RWPE1 (cell line): ENCODE results near the gene DUOX2.

Experiments
- CTCF ChIA-PET: fragments of 350-600 bp; sonication (Branson Sonifier 250); formaldehyde crosslinking; extraction: SDS; loops from one replicate; lab custom pipeline; 2021; lab: Yijun Ruan, JAX
- POLR2A ChIA-PET: fragments of 400-600 bp; formaldehyde crosslinking; extraction: SDS; loops from one replicate; lab custom pipeline; 2020; ENCODE audit warnings: antibody characterized with exemption; ENCODE audit not compliant: low non-redundant PET; lab: Yijun Ruan, JAX
- DNase-seq: peaks from one replicate; pipeline ENCODE4 v3.0.0; 2012; ENCODE audit warnings: low spot score
- H3K27ac ChIP-seq: fragments of 450-650 bp; 2 replicates; pipeline ENCODE4 v1.5.1; 2017
- TF ChIP-seq, protein P1 (sequence below): fragments of 450-650 bp; conservative IDR thresholded peaks from 2 replicates; pipeline ENCODE4 v1.5.1; 2017; ENCODE audit warnings: low read depth, mild to moderate bottlenecking

The DUOX2 gene

DNA sequence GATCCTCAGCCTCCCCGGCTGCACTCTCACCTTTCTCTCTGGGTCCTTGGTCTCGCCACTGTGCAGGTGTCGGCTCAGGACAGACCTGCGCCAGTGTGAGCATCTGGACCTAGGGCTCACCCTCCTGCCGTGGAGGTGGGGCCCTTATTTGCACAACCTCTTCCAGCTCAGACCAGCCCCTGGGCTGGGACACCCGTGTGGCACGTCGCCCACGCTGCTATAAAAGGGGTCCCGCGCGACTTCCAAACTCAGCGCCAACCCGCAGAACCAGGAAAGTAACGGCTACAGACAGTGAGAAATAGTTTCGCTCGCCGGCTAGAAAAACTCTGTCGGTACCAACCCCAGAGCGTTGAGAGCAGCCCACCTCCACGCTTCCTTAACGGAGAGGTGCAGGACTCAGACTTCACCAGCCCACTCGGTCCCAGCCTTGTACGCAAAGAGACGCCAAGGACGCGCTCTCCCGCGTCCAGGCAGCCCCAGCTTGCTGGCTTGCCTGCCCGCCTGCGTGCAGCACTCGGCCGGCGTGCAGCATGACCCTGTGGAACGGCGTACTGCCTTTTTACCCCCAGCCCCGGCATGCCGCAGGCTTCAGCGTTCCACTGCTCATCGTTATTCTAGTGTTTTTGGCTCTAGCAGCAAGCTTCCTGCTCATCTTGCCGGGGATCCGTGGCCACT, at the start of gene DUOX2, which contains the start of gene DUOXA2:
Gene DUOX2, minus strand, starts transcription at position 97 of the 675 bp plus-strand sequence. CDS start 761 bp downstream, outside the sequence.
Gene DUOXA2, plus strand, starts transcription at position 251 of the 675 bp plus-strand sequence. Its CDS starts 280 bp downstream, at position 531.
- CTCF ChIA-PET: interaction anchor here (0.5 to 0.6 kb wide), 3 partner anchors 24 to 401 kb away, joined by 3 to 8 read pairs (median 3); no protein-coding TSS in a partner anchor
- POLR2A ChIA-PET: no interaction called here
- DNase-seq: no peak
- H3K27ac ChIP-seq: no peak within 1 kb of the TSS
- TF ChIP-seq, protein P1, sequence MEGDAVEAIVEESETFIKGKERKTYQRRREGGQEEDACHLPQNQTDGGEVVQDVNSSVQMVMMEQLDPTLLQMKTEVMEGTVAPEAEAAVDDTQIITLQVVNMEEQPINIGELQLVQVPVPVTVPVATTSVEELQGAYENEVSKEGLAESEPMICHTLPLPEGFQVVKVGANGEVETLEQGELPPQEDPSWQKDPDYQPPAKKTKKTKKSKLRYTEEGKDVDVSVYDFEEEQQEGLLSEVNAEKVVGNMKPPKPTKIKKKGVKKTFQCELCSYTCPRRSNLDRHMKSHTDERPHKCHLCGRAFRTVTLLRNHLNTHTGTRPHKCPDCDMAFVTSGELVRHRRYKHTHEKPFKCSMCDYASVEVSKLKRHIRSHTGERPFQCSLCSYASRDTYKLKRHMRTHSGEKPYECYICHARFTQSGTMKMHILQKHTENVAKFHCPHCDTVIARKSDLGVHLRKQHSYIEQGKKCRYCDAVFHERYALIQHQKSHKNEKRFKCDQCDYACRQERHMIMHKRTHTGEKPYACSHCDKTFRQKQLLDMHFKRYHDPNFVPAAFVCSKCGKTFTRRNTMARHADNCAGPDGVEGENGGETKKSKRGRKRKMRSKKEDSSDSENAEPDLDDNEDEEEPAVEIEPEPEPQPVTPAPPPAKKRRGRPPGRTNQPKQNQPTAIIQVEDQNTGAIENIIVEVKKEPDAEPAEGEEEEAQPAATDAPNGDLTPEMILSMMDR: no peak

GRCh38 chr15:45163508-45163856, 49.5 kb upstream of the DUOX2 start:
- ChIA-PET POLR2A (interaction anchor here (1.2 kb wide), 1 partner anchor 116 kb away, joined by 5 read pairs; no protein-coding TSS in a partner anchor), CTCF (interaction anchor here (0.5 to 1.9 kb wide), 25 partner anchors 15 to 472 kb away, joined by 3 to 13 read pairs (median 5); partner anchors contain the start of genes DUOX1, DUOXA1 and SHF)
- no peak for DNase-seq
- peak overlapping the region; percentile 93 for H3K27ac ChIP-seq
- TF ChIP-seq, protein P1: no peak

GRCh38 chr15:45162771-45163507, 49.0 kb upstream of the DUOX2 start:
- CTCF ChIA-PET: interaction anchor here (0.5 to 1.9 kb wide), 30 partner anchors 12 to 294 kb away, joined by 3 to 13 read pairs (median 4); partner anchors contain the start of genes DUOX1, DUOXA1 and SHF
- peak; percentile 98 for DNase-seq
- H3K27ac ChIP-seq: peak overlapping the region; percentile 93
- POLR2A ChIA-PET: interaction anchor here (0.8 to 1.2 kb wide), 2 partner anchors 31 to 116 kb away, joined by 3 to 5 read pairs; no protein-coding TSS in a partner anchor
- TF ChIP-seq, protein P1: peak; percentile 92

- ChIA-PET POLR2A (no interaction called here), CTCF (no interaction called here)
- peak overlapping the region; percentile 93 for H3K27ac ChIP-seq
- DNase-seq: no peak
- TF ChIP-seq, protein P1: no peak
Measured at GRCh38 chr15:45161666-45162065, 47.7 kb upstream of the DUOX2 start.

GRCh38 chr15:45157974-45158373, 44.0 kb upstream of the DUOX2 start:
- TF ChIP-seq, protein P1: no peak
- ChIA-PET CTCF (interaction anchor here (1.1 to 1.4 kb wide), 4 partner anchors 28 to 48 kb away, joined by 3 to 6 read pairs (median 5); partner anchors contain the start of genes DUOX1 and DUOXA1), POLR2A (no interaction called here)
- peak overlapping the region; percentile 80 for H3K27ac ChIP-seq
- DNase-seq: peak; percentile 85

DNA sequence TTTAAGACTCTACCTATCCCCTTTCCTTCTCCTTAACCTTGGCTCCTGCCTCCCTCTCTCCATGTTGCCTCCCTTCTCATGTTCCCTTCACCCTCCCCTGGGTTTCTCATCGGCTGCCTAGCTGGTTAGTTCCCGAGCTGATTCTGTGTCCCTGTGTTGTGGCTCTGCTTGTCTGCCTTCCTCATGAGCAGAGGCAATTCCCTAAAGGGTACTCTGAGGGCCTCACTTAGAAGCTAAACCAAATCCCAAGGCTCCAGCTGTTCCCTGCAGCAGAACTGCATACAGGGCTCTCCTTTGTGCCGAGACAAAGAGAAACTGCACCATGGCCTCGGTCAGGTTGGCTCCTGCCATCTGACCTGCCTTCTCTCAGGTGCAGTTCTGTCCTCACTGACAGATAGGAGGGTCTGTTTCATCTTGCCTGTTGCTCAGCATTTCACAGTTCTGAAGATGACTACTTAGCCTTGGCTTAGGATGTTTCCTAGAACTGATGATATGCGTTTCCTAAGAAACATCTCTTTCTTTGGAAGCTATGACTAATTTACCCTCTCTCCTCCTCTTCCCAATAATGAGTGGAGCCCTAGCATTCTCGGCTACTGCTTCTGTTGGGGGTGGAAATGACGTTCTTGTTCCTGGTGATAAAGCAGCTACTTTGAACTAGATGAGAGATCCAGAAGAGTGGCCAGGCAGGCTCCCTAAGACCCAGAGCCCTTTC, 42.9 kb upstream of the DUOX2 start:
- ChIA-PET CTCF (interaction anchor here (0.6 to 1.2 kb wide), 3 partner anchors 12 to 39 kb away, joined by 3 to 5 read pairs (median 4); no protein-coding TSS in a partner anchor), POLR2A (no interaction called here)
- TF ChIP-seq, protein P1: no peak
- peak; percentile 72 for DNase-seq
- peak overlapping the region; percentile 80 for H3K27ac ChIP-seq
